Loucy (cell line): ENCODE measurements around the gene BHMT.
A peak's percentile ranks its signal among the peaks of the same experiment; 100 is the strongest.

Experiments used
- H2AFZ ChIP-seq: fragments of 200-600 bp; sonication (generic); 2 replicates; pipeline ENCODE4 v1.6.0; 2016; ENCODE audit warnings: antibody characterized with exemption, mild to moderate bottlenecking, low read length, moderate library complexity
- H3F3A ChIP-seq: fragments of 200-600 bp; 2 replicates; pipeline ENCODE4 v1.6.0; 2016; ENCODE audit warnings: antibody characterized with exemption, low read depth, mild to moderate bottlenecking
- H3K27me3 ChIP-seq: fragments of 200-600 bp; sonication (generic); 2 replicates; pipeline ENCODE4 v1.6.1; 2014; ENCODE audit warnings: low read length, mild to moderate bottlenecking; ENCODE audit not compliant: insufficient read depth, poor library complexity, severe bottlenecking
- H3K36me3 ChIP-seq: fragments of 200-600 bp; sonication (generic); 2 replicates; pipeline ENCODE4 v1.6.1; 2016; ENCODE audit warnings: low read length; ENCODE audit not compliant: insufficient read depth
- H3K4me1 ChIP-seq: fragments of 200-600 bp; sonication (generic); 2 replicates; pipeline ENCODE4 v1.5.1; 2014; ENCODE audit warnings: low read length, mild to moderate bottlenecking; ENCODE audit not compliant: insufficient read depth, poor library complexity, severe bottlenecking
- H3K4me2 ChIP-seq: fragments of 200-600 bp; sonication (generic); 2 replicates; pipeline ENCODE4 v1.6.0; 2014; ENCODE audit warnings: antibody characterized with exemption, low read length, low read depth, mild to moderate bottlenecking; ENCODE audit not compliant: poor library complexity, severe bottlenecking
- H3K4me3 ChIP-seq: fragments of 200-600 bp; sonication (generic); 2 replicates; pipeline ENCODE4 v1.5.1; 2014; ENCODE audit warnings: low read length, mild to moderate bottlenecking, mixed read lengths; ENCODE audit not compliant: poor library complexity, severe bottlenecking
- H3K79me2 ChIP-seq: fragments of 200-600 bp; sonication (generic); 2 replicates; pipeline ENCODE4 v1.6.1; 2014; ENCODE audit warnings: low read length; ENCODE audit not compliant: insufficient read depth
- H3K9ac ChIP-seq: fragments of 200-600 bp; sonication (generic); 2 replicates; pipeline ENCODE4 v1.6.0; 2014; ENCODE audit warnings: mild to moderate bottlenecking, low read depth, low read length, moderate library complexity; ENCODE audit not compliant: poor library complexity, severe bottlenecking
- H3K9me2 ChIP-seq: fragments of 200-600 bp; sonication (generic); replicated peaks from 2 replicates; pipeline ENCODE4 v1.6.1; 2016; ENCODE audit warnings: low read depth, low read length, mixed read lengths
- H3K9me3 ChIP-seq: fragments of 200-600 bp; sonication (generic); 2 replicates; pipeline ENCODE4 v1.6.1; 2014; ENCODE audit warnings: mild to moderate bottlenecking, antibody characterized with exemption, low read length, low read depth; ENCODE audit not compliant: insufficient read depth
- H4K20me1 ChIP-seq: fragments of 200-600 bp; sonication (generic); 2 replicates; pipeline ENCODE4 v1.6.0; 2014; ENCODE audit warnings: antibody characterized with exemption, low read length, mild to moderate bottlenecking; ENCODE audit not compliant: insufficient read depth, poor library complexity, severe bottlenecking
- CTCF ChIP-seq: fragments of 200-600 bp; sonication (generic); conservative IDR thresholded peaks from 2 replicates; pipeline ENCODE4 v1.5.1; 2014; ENCODE audit warnings: mild to moderate bottlenecking, antibody characterized with exemption, low read length
- EZH2phosphoT487 ChIP-seq: fragments of 200-600 bp; IDR thresholded peaks from 2 replicates; pipeline ENCODE4 v1.6.1; 2018; ENCODE audit warnings: antibody characterized with exemption, mild to moderate bottlenecking, moderate library complexity, borderline replicate concordance

Gene BHMT

GRCh38 chr5:79133657-79134451, 22.2 kb downstream of the BHMT start:
- Histone ChIP-seq H3F3A (no peaks in the 10 kb centered on the region), H3K9me3 (no peaks in the 10 kb centered on the region), H3K4me2 (peak overlapping the region; percentile 86), H2AFZ (peak overlapping the region; percentile 95), H3K27me3 (no peaks in the 10 kb centered on the region), H3K79me2 (no peaks in the 10 kb centered on the region), H3K4me1 (peaks cover 5% of the 10 kb centered on the region), H3K36me3 (no peaks in the 10 kb centered on the region), H3K4me3 (peak overlapping the region; percentile 65), H4K20me1 (no peaks in the 10 kb centered on the region), H3K9me2 (no peaks in the 10 kb centered on the region), H3K9ac (peak overlapping the region; percentile 59)
- TF ChIP-seq EZH2phosphoT487 (no peak), CTCF (peak; percentile 78)

- Histone ChIP-seq H3K27me3 (no peaks in the 10 kb centered on the region), H3K36me3 (no peaks in the 10 kb centered on the region), H3F3A (no peaks in the 10 kb centered on the region), H3K4me2 (no peak overlapping the region), H3K9me3 (no peaks in the 10 kb centered on the region), H4K20me1 (no peaks in the 10 kb centered on the region), H3K4me1 (peaks cover 5% of the 10 kb centered on the region), H3K9ac (no peak overlapping the region), H3K79me2 (no peaks in the 10 kb centered on the region), H3K9me2 (no peaks in the 10 kb centered on the region), H3K4me3 (no peak overlapping the region), H2AFZ (no peak overlapping the region)
- TF ChIP-seq CTCF (no peak), EZH2phosphoT487 (no peak)
These were observed 24.4 kb downstream of the BHMT start for GRCh38 chr5:79135790-79136553.

- Histone ChIP-seq H3F3A (no peaks in the 10 kb centered on the region), H3K4me2 (no peak overlapping the region), H3K79me2 (no peaks in the 10 kb centered on the region), H3K4me3 (no peak overlapping the region), H3K9ac (no peak overlapping the region), H4K20me1 (no peaks in the 10 kb centered on the region), H3K36me3 (no peaks in the 10 kb centered on the region), H2AFZ (no peak overlapping the region), H3K9me2 (no peaks in the 10 kb centered on the region), H3K4me1 (peaks cover 5% of the 10 kb centered on the region), H3K9me3 (no peaks in the 10 kb centered on the region), H3K27me3 (no peaks in the 10 kb centered on the region)
- TF ChIP-seq CTCF, result no peak
- no peak for TF ChIP-seq EZH2phosphoT487
These were observed 25.0 kb downstream of the BHMT start for GRCh38 chr5:79136618-79137017.
